Psoas muscle (tissue), 8 donors: ENCODE measurements around the gene PGBD2. TPM values are rescaled to one million over a fixed set of nuclear protein-coding genes. Genes with fewer than 3 reads are reported as not detected.

Experiments used
- ATAC-seq, 4 donors: fragments of 200-7000 bp; cut with Tn5 transposase; one replicate each; pipeline ENCODE4 v1.9.1; 2020; ENCODE audit warnings: moderate library complexity in 3 of 4, mild to moderate bottlenecking in 2 of 4
- DNase-seq, 2 donors: peaks; one replicate each; pipeline ENCODE4 v3.0.0-alpha.2; 2020
- H3K27ac ChIP-seq: fragments of 200-600 bp; one replicate; pipeline ENCODE4 v1.8.0; 2022
- H3K27me3 ChIP-seq, 3 donors: fragments of 200-600 bp in 1 of 3; one replicate each; pipeline versions ENCODE4 v1.6.1 to v1.8.0; 2013 to 2022; ENCODE audit warnings: low read length in 2 of 3, mild to moderate bottlenecking in 2 of 3, moderate library complexity in 1 of 3; ENCODE audit not compliant: insufficient read depth in 3 of 3
- H3K36me3 ChIP-seq, 2 donors: fragments of 200-600 bp in 1 of 2; one replicate each; pipeline versions ENCODE4 v1.6.1 to v1.8.0; 2013 to 2022; ENCODE audit warnings: low read depth in 1 of 2, mild to moderate bottlenecking in 1 of 2, moderate library complexity in 1 of 2; ENCODE audit not compliant: insufficient read depth in 1 of 2
- H3K4me1 ChIP-seq: fragments of 200-600 bp; one replicate; pipeline ENCODE4 v1.8.0; 2022
- H3K4me3 ChIP-seq: fragments of 200-600 bp; one replicate; pipeline ENCODE4 v1.8.0; 2022; ENCODE audit warnings: mild to moderate bottlenecking
- H3K9me3 ChIP-seq: fragments of 200-600 bp; one replicate; pipeline ENCODE4 v1.8.0; 2022
- WGBS, 3 donors: extraction: QIAGEN DNeasy Blood & Tissue Kit; methylation state at CpG; one replicate each; pipeline versions ENCODE4 v1.1.6 to v1.1.7; 2013; 5-methylcytosine and 5-hydroxymethylcytosine counted together
- intact Hi-C, 2 donors: fragments of 100-400 bp; cut with DNase I; formaldehyde crosslinking; loops; one replicate each; pipeline versions ENCODE4 v1.11.0 to v1.14.2; 2022
- long read RNA-seq, 2 donors: library from polyadenylated mRNA; unstranded; transcript quantifications; one replicate each; pipeline ENCODE4 v2.0.0, GENCODE V29; 2021
- polyA plus RNA-seq, 3 donors: library from polyadenylated mRNA; stranded (reverse); fragments of 200-250 nt; gene quantifications; one replicate each; pipeline ENCODE4 v1.2.3, GENCODE V29; 2013
- total RNA-seq, 4 donors: library from RNA; stranded (reverse); fragmentation: NEBNext Ultra II Directional in 2 of 4; extraction: Animal tissue kit (Norgen Biotek cat#: 25700) in 2 of 4; gene quantifications; one replicate each; pipeline versions ENCODE4 v1.2.1 to v1.2.4, GENCODE V29; 2021 to 2023
- TF ChIP-seq, protein P1 (sequence below): fragments of 200-600 bp; IDR thresholded peaks from one replicate; pipeline ENCODE4 v1.8.0; 2022; ENCODE audit warnings: antibody characterized with exemption
- donor health status: healthy with polysubstance abuse.
- donor health status: DM: no; HTN: no; CAD: no; lungs with moderate emphysema.
- donor health status: Bipolar disorder and iron deficiency.
- donor health status: healthy.
- donor health status: DM: yes; HTN: yes; CAD: no.
- donor health status: DM: no; HTN: no; CAD: no.
- donor health status: DM: no; HTN: no; CAD: no.
- donor health status: DM: yes; HTN: yes; CAD: no.

Gene PGBD2, protein sequence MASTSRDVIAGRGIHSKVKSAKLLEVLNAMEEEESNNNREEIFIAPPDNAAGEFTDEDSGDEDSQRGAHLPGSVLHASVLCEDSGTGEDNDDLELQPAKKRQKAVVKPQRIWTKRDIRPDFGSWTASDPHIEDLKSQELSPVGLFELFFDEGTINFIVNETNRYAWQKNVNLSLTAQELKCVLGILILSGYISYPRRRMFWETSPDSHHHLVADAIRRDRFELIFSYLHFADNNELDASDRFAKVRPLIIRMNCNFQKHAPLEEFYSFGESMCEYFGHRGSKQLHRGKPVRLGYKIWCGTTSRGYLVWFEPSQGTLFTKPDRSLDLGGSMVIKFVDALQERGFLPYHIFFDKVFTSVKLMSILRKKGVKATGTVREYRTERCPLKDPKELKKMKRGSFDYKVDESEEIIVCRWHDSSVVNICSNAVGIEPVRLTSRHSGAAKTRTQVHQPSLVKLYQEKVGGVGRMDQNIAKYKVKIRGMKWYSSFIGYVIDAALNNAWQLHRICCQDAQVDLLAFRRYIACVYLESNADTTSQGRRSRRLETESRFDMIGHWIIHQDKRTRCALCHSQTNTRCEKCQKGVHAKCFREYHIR
- total RNA-seq (1 to 10 TPM; 1.4 to 3.0 (median 1.9) TPM), polyA plus RNA-seq (1 to 10 TPM; 1.3 to 3.9 (median 3.2) TPM)
- long read RNA-seq, donor 1, partial matches to known transcripts = 0 of 3 reads
- long read RNA-seq, donor 1, other reads (novel, unspliced or antisense) = 1 of 3 reads
- long read RNA-seq, donor 2, partial matches to known transcripts = 0 of 9 reads
- long read RNA-seq, donor 2, other reads (novel, unspliced or antisense) = 2 of 9 reads

DNA sequence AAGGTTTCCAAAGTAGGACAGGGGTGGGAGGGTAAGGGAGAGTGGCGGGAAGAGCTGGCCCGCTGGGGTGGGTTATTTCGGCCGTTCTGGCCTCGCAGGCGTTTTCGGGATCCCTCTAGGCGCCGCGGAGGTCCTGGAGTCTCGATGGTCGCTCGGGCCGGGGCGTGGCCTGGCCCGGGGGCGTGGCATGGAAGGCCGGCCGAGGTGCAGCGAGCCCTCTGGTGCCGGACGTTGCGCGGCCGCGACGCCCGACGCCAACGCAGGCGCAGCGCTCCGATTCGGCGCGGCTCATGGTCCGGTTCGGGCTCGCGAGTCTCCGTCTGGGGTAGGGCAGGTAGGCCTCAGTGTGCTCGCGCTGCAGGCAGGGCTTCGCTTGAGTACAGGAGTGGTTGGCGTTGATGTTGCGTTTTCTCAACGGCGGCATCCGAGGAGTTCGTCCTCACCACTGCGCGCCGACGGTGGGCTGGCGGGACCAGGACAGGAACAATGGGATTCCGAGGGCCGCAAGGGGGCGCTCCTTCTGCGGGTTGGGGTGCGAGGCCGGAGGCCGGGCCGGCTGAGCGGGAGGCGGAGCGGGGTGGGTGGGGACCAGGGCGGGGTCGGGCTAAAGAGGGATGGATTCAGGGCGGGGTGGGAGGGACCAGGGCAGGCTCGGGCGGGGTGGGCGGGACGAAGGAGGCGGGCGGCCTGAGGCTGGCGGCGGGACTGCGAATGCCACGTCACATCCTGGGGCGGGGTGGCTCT lies at the start of gene PGBD2:
TSS of gene PGBD2 (plus strand) at position 227 of the 744 bp plus-strand sequence. CDS start 7,628 bp downstream, outside the sequence.
- ATAC-seq (peak; percentile 96 to 97 (median 96)), DNase-seq (peak; percentile 94 to 95)
- H3K36me3 ChIP-seq = no peaks in the 10 kb centered on the region
- 0% methylated on average over 59 to 80 of the region's 80 CpGs for WGBS, 3 donors
- peak within 1 kb of the TSS; percentile 97 for H3K27ac ChIP-seq
- no peaks in the 10 kb centered on the region for H3K9me3 ChIP-seq
- TF ChIP-seq, protein P1, sequence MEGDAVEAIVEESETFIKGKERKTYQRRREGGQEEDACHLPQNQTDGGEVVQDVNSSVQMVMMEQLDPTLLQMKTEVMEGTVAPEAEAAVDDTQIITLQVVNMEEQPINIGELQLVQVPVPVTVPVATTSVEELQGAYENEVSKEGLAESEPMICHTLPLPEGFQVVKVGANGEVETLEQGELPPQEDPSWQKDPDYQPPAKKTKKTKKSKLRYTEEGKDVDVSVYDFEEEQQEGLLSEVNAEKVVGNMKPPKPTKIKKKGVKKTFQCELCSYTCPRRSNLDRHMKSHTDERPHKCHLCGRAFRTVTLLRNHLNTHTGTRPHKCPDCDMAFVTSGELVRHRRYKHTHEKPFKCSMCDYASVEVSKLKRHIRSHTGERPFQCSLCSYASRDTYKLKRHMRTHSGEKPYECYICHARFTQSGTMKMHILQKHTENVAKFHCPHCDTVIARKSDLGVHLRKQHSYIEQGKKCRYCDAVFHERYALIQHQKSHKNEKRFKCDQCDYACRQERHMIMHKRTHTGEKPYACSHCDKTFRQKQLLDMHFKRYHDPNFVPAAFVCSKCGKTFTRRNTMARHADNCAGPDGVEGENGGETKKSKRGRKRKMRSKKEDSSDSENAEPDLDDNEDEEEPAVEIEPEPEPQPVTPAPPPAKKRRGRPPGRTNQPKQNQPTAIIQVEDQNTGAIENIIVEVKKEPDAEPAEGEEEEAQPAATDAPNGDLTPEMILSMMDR = peak; percentile 50
- intact Hi-C loops = no loop called here
- no peaks in the 10 kb centered on the region for H3K27me3 ChIP-seq
- H3K4me3 ChIP-seq = peak within 1 kb of the TSS; percentile 84
- peaks cover 7% of the 10 kb centered on the region for H3K4me1 ChIP-seq

DNA sequence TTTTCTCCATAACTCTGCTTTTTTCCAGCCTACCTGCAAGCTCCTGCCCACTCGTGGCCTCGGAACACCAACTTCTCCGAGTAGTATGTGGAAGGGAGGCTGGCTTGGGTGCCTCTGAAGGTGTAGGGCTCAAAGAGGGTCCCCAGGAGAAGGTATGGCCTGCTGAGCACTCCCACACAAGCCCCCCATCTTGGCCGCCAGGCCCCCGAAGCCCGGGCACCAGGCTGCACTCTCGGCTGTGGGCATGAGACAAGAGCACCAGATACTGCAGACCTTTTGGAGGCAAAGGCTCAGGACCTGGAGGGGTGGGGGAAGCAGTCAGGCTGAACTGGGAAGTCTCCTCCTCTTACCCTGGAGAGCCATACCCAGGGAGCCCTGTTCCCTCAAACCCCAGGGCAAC lies 48.8 kb upstream of the PGBD2 start:
- peak overlapping the region; percentile 76 for H3K4me3 ChIP-seq
- H3K9me3 ChIP-seq = no peaks in the 10 kb centered on the region
- peaks cover 13% of the 10 kb centered on the region for H3K4me1 ChIP-seq
- ATAC-seq (no peak), DNase-seq (no peak)
- TF ChIP-seq, protein P1 = no peak
- WGBS, 3 donors = 89 to 94% (median 93%) methylated on average over 7 of the region's 7 CpGs
- intact Hi-C loops = loop anchor here in 1 of 2 donors (1.0 kb wide), 1 partner anchor 16 kb away; no protein-coding TSS in a partner anchor
- H3K27me3 ChIP-seq = no peaks in the 10 kb centered on the region
- no peak overlapping the region for H3K27ac ChIP-seq
- H3K36me3 ChIP-seq = peaks cover 0 to 16% of the 10 kb centered on the region in 2 donors

DNA sequence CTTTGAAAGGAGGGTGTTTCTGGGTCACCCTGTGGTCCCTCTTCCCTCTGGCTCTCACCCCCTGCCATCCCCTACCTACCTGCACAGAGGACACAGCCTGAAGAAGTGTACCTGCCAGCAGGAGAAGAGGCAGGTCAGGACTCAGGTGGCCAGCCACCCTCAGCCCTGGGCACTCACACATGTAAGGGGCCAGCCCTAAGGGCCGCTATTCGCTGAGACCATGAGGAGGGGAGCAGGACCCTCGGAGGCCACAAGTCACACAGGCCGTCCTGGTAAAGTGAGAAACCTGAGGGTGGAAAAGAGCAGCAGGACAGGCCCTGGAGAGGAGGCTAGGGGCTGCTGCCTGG lies 48.3 kb upstream of the PGBD2 start:
- H3K9me3 ChIP-seq = no peaks in the 10 kb centered on the region
- no peak for ATAC-seq
- no peaks in the 10 kb centered on the region for H3K27me3 ChIP-seq
- DNase-seq = no peak
- H3K36me3 ChIP-seq = peaks cover 0 to 16% of the 10 kb centered on the region in 2 donors
- H3K4me1 ChIP-seq = peaks cover 13% of the 10 kb centered on the region
- peak overlapping the region; percentile 93 for H3K27ac ChIP-seq
- 12 to 20% (median 13%) methylated on average over 4 of the region's 4 CpGs for WGBS, 3 donors
- intact Hi-C loops = loop anchor here (1.0 to 2.0 kb wide), 3 partner anchors 16 to 19 kb away; partner anchors contain the start of gene ZNF672 (in 2 of the 2)
- TF ChIP-seq, protein P1 = no peak
- H3K4me3 ChIP-seq = peak overlapping the region; percentile 76

DNA sequence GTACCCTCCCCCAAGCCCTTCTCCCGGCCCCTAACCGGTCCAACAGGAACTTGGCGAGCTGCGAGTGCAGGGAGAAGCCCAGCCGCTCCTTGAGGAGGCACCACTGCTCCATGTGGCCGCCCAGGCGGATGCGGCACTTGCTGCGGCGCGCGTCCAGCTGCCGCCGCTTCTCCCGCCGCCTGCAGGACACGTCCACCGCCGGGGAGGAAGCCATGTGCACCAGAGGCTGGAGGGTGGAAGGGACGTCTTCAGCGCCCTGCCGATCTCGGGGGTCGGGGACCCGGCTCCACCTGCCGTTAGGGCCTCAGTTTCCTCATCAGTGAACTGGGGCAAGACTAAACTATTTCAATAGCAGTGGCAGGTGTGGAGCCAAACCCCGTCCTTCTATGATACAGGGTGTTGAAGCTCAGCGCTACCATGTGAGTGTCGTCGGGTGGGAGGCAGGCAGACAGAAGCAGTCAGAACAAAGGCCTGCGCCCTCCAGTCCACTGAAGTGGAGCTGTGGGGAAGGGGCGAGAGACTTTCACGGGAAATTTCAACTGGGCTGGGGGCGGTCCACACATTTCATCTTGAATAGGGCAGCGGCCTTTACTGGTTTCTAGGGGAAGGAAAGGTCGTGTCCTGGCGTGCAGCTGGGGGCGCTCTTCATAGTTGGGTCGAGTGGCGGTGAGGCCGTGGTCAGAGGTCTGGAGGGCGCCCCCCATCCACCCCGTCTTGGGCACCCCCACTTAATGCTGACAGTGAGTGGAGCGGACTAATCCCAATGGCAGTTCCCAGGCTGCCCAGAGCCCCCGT lies 47.7 kb upstream of the PGBD2 start:
- 1% methylated on average over 41 to 45 of the region's 45 CpGs for WGBS, 3 donors
- Histone ChIP-seq H3K9me3 (no peaks in the 10 kb centered on the region), H3K4me3 (peak overlapping the region; percentile 76), H3K4me1 (peaks cover 13% of the 10 kb centered on the region), H3K27me3 (no peaks in the 10 kb centered on the region), H3K36me3 (peaks cover 0 to 16% of the 10 kb centered on the region in 2 donors), H3K27ac (peak overlapping the region; percentile 93)
- TF ChIP-seq, protein P1 = peak; percentile 35
- peak; percentile 63 to 76 (median 68) for ATAC-seq
- peak; percentile 70 to 88 for DNase-seq
- intact Hi-C loops = loop anchor here (1.0 to 2.0 kb wide), 2 partner anchors 19 to 20 kb away; partner anchors contain the start of gene ZNF672 (in 2 of the 2)
